ENCODE measurements around the gene AMIGO3.
"Not testable (repeated sequence)": the region's sequence is repeated elsewhere in the genome, so short reads cannot be mapped to it uniquely, and the experiment has no call there.

Gene AMIGO3

GRCh38 chr3:49689908-49690624, 29.4 kb downstream of the AMIGO3 start:
- DNase-seq (ENCODE audit: insufficient read length, low spot score); FAIRE-seq: not testable (repeated sequence)

DNA sequence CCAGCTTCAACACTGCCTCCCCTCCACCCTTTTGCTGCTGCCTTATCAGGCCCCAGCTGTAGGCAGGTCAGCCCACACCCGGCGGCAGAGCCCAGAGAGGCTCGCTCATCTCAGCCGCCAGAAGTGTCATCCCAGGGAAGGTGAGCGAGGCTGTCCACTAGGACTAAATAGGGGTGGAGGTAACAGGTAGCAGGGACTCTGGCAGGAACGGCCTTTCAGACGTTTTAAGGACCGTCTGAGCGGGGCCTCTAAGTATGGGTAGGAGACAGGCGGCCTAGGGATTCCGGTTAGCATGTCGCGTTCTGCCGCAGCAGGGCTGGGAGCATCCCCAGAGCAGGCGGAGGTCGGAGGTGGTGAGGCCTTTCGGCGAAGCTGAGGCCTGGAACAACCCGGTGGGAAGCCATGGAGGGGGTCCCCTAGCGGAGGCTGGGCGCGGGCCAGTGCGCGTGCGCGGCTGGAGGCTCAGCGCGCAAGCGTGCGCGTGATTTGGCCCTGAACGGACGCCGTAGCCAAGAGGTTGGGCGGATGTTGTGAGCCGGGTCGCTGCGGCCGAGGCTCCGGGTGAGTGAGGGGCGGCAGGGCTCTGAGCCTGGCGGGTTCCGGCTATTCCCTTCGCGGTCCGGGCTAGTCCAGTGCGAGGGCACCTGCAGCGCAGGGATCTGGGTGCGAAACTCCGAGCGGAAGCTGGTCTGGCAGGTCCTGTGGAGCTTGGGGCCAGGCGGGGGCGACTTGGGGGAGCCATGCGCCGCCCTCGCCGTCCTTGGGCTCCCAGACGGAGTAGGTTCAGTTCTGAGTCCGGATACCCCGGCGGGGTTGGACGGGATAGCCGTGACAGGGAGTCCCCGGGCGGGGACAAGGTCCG, 30.2 kb downstream of the AMIGO3 start, which contains the start of the genes MST1 and RNF123:
Gene MST1 (minus strand): TSS at position 429 of the 862 bp plus-strand sequence. CDS start 783 bp downstream, outside the sequence.
Gene RNF123 (plus strand): TSS at position 512 of the 862 bp plus-strand sequence. CDS start 1,609 bp downstream, outside the sequence.
- TF ChIP-seq, protein P1, sequence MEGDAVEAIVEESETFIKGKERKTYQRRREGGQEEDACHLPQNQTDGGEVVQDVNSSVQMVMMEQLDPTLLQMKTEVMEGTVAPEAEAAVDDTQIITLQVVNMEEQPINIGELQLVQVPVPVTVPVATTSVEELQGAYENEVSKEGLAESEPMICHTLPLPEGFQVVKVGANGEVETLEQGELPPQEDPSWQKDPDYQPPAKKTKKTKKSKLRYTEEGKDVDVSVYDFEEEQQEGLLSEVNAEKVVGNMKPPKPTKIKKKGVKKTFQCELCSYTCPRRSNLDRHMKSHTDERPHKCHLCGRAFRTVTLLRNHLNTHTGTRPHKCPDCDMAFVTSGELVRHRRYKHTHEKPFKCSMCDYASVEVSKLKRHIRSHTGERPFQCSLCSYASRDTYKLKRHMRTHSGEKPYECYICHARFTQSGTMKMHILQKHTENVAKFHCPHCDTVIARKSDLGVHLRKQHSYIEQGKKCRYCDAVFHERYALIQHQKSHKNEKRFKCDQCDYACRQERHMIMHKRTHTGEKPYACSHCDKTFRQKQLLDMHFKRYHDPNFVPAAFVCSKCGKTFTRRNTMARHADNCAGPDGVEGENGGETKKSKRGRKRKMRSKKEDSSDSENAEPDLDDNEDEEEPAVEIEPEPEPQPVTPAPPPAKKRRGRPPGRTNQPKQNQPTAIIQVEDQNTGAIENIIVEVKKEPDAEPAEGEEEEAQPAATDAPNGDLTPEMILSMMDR (IDR thresholded peaks at IDR 0.05; ENCODE audit: insufficient read depth, missing control alignments): no peak
- FAIRE-seq (no peak), DNase-seq (ENCODE audit: insufficient read length, low spot score) (peak; percentile 98)

DNA sequence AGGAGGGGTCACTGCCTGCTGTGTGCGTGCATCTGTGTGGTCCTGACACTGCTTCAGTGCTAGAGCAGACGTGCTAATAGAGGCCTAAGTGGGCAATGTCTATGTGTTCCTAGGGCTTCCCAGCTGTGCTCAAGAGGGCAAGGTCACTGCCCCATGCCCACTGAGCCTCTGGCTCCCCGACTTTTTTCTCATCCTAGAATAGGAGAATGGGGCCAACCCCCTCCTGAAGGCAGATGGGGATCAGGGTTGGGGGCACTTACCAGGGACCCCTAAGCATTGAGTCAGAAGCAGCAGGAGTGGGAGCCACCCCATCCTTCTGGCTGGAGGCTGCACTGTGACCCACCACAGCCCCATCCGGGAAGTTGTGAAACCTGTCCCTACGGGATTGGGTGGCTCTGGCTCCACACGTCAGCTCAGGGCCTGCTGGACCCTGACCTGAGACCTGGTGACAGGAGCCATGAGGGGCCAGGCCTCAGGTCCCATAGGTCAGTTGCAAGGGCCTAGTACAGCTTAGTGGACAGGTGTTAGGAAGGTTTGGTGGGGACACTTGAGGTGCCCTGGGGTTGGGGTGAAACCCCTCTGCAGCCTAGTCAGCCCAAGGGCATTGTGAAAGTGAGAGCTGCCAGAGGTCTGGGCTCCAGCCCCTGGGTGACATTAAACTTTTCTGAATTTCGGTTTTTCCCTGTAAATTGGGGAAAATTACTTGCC, 31.0 kb downstream of the AMIGO3 start:
- DNase-seq (ENCODE audit: insufficient read length, low spot score); FAIRE-seq: not testable (repeated sequence)

GRCh38 chr3:49687424-49687795, 32.1 kb downstream of the AMIGO3 start:
- not testable (repeated sequence) for FAIRE-seq; DNase-seq (ENCODE audit: insufficient read length, low spot score)

- not testable (repeated sequence) for FAIRE-seq; DNase-seq (ENCODE audit: insufficient read length, low spot score)
Measured at GRCh38 chr3:49686769-49687423, 32.6 kb downstream of the AMIGO3 start.

GRCh38 chr3:49686346-49686745, 33.1 kb downstream of the AMIGO3 start:
- DNase-seq (ENCODE audit: insufficient read length, low spot score); FAIRE-seq: not testable (repeated sequence)

DNA sequence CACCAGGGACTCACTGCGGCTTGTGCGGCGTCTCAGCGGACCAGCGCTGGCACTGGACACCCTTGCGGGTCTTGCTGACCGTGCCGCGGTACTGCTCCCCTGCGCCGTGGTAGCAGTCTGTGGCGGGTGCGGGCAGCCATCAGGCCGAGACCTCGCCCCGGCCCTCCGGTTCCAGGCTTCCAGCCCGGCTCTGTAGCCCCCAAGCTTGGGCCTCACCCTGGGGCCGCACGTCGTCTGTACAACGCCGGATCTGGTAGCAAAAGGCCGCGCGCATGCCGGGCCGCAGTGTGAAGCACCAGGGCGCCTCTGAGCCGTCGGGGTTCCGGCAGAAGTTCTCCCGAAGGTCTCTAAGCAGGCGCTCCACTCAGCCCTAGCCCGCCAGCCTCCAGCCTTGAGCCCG, 33.6 kb downstream of the AMIGO3 start:
- FAIRE-seq; DNase-seq (ENCODE audit: insufficient read length, low spot score): not testable (repeated sequence)

DNA sequence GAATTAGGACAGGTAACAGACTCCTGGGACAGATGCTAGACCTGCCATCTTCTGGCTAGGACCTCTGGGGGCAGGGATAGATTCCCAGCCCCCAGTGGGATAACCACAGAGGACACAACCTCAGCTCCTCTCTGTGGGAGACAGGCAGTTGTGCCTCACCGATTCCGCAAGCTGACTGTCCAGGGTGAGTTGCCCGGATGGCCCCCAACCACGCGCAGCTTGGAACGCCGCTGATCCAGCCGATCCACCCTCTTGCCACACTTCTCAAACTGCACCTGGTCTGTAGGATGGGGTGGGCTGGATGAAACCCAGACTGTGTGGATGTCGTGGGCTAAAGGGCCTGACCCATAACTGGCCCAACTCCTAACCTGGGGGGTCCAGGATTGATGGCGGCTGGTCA, 34.4 kb downstream of the AMIGO3 start:
- not testable (repeated sequence) for FAIRE-seq; DNase-seq (ENCODE audit: insufficient read length, low spot score)

DNA sequence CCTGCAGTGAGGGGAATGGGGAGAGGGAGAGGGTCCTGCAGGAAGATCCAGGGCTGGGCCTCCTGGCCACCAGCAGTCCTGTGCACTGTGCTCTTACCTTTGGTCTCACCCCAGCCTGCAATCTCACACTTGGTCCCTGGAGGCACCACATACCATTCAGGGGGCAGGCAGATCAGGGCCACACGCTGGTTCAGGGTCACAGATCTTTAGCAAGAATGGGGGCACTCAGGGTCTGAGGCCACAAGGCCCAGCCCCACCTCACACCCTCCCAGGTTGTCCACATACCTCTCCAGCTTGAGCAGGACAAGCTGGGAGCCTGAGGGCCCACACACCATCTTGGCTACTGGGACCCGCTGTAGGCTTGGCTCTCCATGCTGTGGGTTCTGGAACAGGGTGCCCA, 35.0 kb downstream of the AMIGO3 start:
- DNase-seq (ENCODE audit: insufficient read length, low spot score); FAIRE-seq: not testable (repeated sequence)

DNA sequence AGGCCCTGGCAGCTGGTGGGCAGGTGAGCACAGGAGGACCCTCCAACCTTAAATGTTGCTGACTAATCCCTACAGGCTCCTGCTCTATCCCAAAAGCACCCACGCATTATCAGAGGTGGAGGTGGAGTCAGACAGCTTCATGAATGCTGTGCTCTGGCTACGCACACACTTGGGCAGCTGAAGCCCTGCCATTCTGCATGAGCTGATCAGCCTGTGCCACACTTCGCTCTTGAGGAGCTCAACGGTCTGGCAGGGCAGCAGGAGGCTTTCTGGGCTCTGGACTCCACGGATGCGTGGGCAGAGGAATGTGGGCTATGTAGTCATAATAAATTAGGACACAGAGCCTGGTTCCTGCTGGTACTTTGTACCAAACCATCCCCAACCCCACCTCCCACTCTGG, 36.3 kb downstream of the AMIGO3 start:
- DNase-seq (ENCODE audit: insufficient read length, low spot score): no peak
- TF ChIP-seq, protein P1 (IDR thresholded peaks at IDR 0.05; ENCODE audit: insufficient read depth, missing control alignments): no peak
- FAIRE-seq: no peak

GRCh38 chr3:49681543-49681942, 37.9 kb downstream of the AMIGO3 start:
- no peak for FAIRE-seq
- no peak for DNase-seq (ENCODE audit: insufficient read length, low spot score)
- TF ChIP-seq, protein P1 (IDR thresholded peaks at IDR 0.05; ENCODE audit: insufficient read depth, missing control alignments): no peak

All from D721Med (cell line).